HG03196 (cell line): Measurements from ENCODE around the gene PTPRD.
"Not testable (repeated sequence)": the region's sequence is repeated elsewhere in the genome, so short reads cannot be mapped to it uniquely, and the experiment has no call there.

Experiments used
- ATAC-seq: cut with Tn5 transposase; IDR thresholded peaks from one replicate; pipeline ENCODE4 v1.9.1; 2021; ENCODE audit not compliant: unreplicated experiment

PTPRD gene

DNA sequence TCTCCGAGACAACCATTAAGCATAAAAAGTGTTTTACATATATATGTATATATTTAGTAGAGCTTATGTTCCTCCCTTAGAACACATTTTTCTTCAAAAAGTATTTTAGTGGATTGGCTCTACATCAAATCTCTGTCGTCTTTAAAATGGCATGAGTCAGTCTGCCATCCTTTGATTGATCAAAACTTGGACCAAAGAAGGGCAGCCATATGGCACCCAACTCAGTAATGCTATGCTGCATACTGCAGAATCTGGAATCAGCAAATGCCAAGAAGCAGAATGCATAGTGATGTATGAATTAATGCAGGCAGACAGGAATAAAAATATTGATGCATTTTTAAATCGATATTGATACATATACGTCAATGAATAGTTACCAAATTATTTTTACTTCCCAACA lies 1074.4 kb downstream of the PTPRD start:
- no peak for ATAC-seq

DNA sequence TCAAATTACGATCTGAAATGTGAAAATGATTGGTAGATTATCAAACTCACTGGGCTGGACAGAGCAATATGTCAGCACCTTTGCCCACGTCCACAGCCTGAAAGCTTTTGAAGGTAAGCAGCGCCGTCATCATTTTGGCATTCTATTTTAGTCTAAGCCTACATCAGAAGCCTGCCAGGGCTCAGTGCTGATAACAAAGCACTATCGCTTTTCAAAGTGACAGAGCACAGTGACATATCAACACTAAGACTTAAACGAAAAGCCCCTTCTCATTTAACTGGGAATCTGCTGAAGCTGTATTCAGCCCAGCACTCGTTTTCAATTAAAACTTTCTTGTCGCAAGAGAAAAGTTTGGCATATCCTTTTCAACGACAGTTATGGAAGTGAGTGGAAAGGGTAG lies 1076.3 kb downstream of the PTPRD start:
- ATAC-seq = no peak

- no peak for ATAC-seq
Observed at GRCh38 chr9:9523476-9524139, 1089.2 kb downstream of the PTPRD start.

DNA sequence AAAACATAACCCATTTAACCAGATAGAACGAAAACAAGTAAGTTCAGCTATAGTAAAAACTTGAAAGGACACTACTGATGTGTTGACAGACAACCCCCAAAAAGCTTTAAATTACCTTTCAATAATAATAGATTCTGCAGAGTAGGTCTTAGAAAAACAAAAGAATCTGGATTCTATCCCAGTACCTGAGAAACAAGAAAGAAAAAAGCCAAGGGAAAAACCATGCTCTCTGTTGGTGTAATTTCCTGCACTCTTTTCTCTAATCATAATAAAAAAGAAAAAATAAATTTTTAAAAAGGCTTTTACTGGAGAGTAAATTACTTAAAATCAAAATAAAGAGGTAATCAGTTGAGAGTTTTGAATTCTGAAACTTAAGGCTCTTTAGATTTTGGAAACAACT lies 1090.4 kb downstream of the PTPRD start:
- no peak for ATAC-seq

GRCh38 chr9:9521033-9521779 lies 1091.6 kb downstream of the PTPRD start:
- no peak for ATAC-seq

- no peak for ATAC-seq
Observed at GRCh38 chr9:9504869-9505268, 1107.9 kb downstream of the PTPRD start.

DNA sequence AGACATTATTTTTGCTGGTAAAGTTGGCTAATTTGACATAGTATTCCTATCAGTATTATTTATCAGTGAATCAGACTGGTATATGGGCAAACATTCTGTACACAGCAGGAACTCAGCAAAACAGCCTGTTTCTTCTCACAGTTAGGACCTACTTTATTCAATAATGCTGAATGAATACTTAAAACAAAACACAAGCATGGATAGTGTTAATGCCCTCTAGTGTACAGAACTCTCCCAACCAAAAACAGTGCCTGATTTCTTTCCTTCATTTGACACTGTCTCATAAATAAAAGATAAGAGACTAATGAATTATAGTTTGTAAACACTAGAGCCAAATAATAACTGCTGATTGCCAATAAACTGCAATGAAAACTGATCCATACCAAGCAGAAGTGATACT lies 1113.3 kb downstream of the PTPRD start:
- ATAC-seq = no peak

DNA sequence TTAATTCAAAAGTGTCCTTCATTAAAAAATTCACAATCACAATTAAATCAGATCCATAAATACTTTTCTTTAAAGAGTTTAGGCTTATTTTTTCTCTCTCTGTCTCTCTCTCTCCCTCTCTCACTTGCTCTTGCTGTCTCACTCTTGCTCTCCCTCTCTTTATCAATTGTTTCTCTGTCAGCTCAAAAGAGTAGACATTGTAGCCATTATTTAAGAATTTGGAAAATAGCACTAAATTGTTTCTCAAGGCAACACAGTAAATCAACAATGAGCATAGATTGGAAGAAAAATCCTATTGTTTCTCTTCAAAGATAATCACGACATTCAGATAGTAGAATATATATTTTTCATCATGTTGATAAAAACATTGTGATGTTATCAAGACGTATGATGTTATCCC lies 1114.0 kb downstream of the PTPRD start:
- ATAC-seq = no peak

DNA sequence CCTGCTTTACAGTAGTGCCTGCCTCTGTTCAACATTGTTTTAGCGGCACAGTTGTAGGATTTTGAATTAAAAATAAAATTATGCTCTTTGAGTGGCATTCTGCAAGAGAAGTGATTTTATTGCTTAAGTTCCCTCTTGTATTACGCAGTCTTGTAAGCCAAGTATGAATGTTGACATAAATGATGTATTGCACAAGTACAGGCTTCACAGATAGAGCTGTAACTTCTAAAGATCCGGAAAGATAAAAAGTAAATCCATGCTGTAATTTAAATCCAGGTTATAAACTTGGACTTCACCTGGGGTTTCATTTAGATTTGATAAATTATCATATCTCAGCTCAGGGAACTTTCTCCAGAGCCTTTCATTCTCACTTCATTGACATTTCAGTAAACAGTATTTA lies 1114.7 kb downstream of the PTPRD start:
- ATAC-seq = no peak

GRCh38 chr9:9494336-9494735 lies 1118.5 kb downstream of the PTPRD start:
- no peak for ATAC-seq

GRCh38 chr9:9492506-9492905 lies 1120.3 kb downstream of the PTPRD start:
- no peak for ATAC-seq

- ATAC-seq = no peak
Observed at GRCh38 chr9:9489183-9489582, 1123.6 kb downstream of the PTPRD start.

DNA sequence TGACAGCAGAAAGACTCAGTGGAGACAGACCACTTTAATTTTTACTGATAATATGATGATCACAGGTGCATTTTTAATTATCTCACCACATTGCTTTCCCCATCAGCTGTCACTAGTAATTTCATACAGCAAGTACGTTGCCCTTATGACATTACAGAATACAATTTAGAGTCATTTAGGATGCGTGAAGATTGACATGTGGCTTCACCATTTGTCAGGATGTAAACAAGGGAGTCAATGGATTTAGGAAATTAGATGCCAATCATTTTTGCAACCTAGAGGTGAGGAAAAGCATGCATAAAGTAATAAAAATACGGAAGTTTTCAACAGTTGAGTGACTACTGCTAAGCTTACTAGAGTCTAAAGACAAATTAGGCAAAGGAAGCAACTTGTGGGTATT lies 1129.6 kb downstream of the PTPRD start:
- no peak for ATAC-seq

GRCh38 chr9:9478741-9479140 lies 1134.1 kb downstream of the PTPRD start:
- ATAC-seq = no peak

DNA sequence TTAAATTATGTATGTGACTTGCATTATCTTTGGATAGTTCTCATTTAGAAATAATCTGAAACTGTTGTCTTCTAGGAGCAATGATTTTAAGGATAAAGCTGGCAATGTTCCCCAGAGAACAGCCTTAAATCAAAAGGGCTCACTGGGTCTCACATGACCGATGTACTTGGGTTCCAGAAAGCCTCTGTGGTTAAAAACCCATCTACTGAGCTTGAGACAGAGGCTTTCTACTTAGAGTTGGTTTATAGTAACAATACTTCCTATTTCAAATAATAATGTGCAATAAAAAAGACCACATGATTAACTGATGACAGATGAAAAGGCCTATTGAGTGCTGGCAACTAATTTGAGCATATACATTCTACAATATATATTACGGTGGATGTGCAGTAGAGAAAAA lies 1143.5 kb downstream of the PTPRD start:
- no peak for ATAC-seq

- ATAC-seq = not testable (repeated sequence)
Observed at GRCh38 chr9:9441874-9442273, 1170.9 kb downstream of the PTPRD start.

DNA sequence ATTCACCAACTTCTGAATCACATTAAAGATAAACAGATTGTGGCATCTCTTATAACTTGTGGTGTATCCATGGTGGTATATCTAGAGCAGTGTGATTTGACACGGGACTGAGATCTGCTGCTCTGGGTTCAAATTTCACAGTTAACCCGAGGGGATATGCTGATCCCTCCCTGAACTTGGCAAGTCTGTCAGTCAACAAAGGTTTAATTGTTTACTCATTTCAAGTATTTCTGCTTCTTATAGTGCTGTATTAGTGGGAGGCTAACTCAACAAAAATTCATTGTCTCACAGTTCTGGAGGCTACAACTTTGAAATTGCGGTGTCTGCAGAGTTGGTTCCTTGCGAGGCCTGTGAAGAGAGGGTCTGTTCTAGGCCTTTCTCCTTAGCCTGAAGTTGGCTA lies 1175.2 kb downstream of the PTPRD start:
- ATAC-seq = no peak

DNA sequence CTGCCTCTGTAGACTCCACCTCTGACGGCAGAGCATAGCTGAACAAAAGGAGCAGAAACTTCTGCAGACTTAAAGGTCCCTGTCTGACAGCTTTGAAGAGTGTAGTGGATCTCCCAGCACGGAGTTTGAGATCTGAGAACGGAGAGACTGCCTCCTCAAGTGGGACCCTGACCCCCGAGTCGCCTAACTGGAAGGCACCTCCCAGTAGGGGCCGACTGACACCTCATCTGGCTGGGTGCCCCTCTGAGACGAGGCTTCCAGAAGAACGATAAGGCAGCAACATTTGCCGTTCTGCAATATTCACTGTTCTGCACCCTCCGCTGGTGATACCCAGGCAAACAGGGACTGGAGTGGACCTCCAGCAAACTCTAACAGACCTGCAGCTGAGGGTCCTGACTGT lies 1186.3 kb downstream of the PTPRD start:
- ATAC-seq = not testable (repeated sequence)

GRCh38 chr9:9412241-9412640 lies 1200.6 kb downstream of the PTPRD start:
- no peak for ATAC-seq

DNA sequence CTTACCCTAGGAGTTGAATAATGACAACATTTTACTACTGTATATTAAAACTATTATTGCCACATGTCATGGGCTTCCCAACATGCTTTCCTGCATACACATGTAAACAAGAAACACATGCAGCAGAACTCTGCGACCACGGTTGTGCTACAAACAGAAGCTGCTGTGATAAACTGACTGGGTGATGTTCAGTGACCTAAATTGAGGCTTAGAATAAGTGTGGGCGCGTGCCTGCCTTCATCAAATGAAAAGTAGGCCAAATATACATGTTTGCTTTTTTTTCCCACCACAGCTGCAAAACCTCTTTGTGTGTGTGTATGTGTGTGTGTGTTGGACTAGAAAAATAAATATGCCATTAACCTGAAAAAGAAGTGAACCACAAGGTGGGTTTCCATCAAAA lies 1202.1 kb downstream of the PTPRD start:
- no peak for ATAC-seq

GRCh38 chr9:9399982-9400381 lies 1212.8 kb downstream of the PTPRD start:
- no peak for ATAC-seq

DNA sequence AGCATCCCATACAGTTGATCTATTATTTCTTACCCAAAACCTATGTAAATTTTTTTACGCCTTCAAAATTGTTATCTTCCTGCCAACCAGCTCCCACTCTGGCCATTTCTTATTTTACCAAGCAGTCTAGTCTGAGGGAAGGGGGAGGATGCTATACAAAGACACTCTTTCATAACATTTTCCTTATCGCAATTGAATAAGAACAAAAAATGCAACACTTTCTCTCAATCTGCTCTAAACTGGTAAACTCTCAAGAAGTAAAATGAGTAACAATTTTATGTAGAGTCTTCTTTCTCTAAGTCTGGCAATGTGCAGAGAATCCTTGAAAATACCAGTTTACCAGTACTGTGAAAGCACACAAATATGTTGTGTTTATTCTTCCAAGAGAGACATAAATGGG lies 1216.3 kb downstream of the PTPRD start:
- no peak for ATAC-seq

GRCh38 chr9:9395539-9395938 lies 1217.3 kb downstream of the PTPRD start:
- no peak for ATAC-seq
